Neural progenitor cell (in vitro differentiated cells): ENCODE data around the gene TMC4.

Experiments used
- CTCF ChIP-seq: fragments of 200-600 bp; sonication (generic); IDR thresholded peaks from 2 replicates; pipeline ENCODE4 v1.5.1; 2017; ENCODE audit warnings: antibody characterized with exemption, mild to moderate bottlenecking
- EZH2 ChIP-seq: fragments of 200-600 bp; sonication (generic); IDR thresholded peaks from 2 replicates; pipeline ENCODE4 v1.6.1; 2017; ENCODE audit warnings: antibody characterized with exemption, mild to moderate bottlenecking, moderate library complexity

GRCh38 chr19:54191811-54192453, 19.0 kb upstream of the TMC4 start:
- TF ChIP-seq CTCF (no peak), EZH2 (no peak)
